GM19043 (cell line): ENCODE data around the gene AIRE.
"Not testable (repeated sequence)": the region's sequence is repeated elsewhere in the genome, so short reads cannot be mapped to it uniquely, and the experiment has no call there.

Source experiments
- ATAC-seq: cut with Tn5 transposase; IDR thresholded peaks from one replicate; pipeline ENCODE4 v1.9.1; 2021; ENCODE audit warnings: low read depth; ENCODE audit not compliant: unreplicated experiment

Gene AIRE

GRCh38 chr21:44334329-44335030 lies 48.8 kb downstream of the AIRE start:
- ATAC-seq, result no peak

- no peak for ATAC-seq
These were observed 49.8 kb downstream of the AIRE start for GRCh38 chr21:44335266-44336059.

GRCh38 chr21:44337449-44337848 lies 51.8 kb downstream of the AIRE start:
- ATAC-seq, result no peak

- no peak for ATAC-seq
These were observed 52.5 kb downstream of the AIRE start for GRCh38 chr21:44337941-44338895.

- peak; percentile 87 for ATAC-seq
These were observed 53.6 kb downstream of the AIRE start, which contains the start of gene CFAP410 for GRCh38 chr21:44338971-44339910. TSS of gene CFAP410 (minus strand) at chr21:44339390. CDS start at chr21:44339194, 196 bp downstream.

- not testable (repeated sequence) for ATAC-seq
These were observed 56.2 kb downstream of the AIRE start for GRCh38 chr21:44341726-44342458.

- not testable (repeated sequence) for ATAC-seq
These were observed 57.3 kb downstream of the AIRE start for GRCh38 chr21:44342981-44343380.

- no peak for ATAC-seq
These were observed 59.0 kb downstream of the AIRE start for GRCh38 chr21:44344541-44345183.

GRCh38 chr21:44345495-44345894 lies 59.8 kb downstream of the AIRE start:
- ATAC-seq, result no peak

GRCh38 chr21:44347911-44348451 lies 62.3 kb downstream of the AIRE start:
- ATAC-seq, result no peak
